ENCODE results near the gene CEBPZ.
"Not testable (repeated sequence)": the region's sequence is repeated elsewhere in the genome, so short reads cannot be mapped to it uniquely, and the experiment has no call there.

The CEBPZ gene

GRCh38 chr2:37223131-37223530 lies 8.3 kb downstream of the CEBPZ start:
- no peak for DNase-seq (ENCODE audit: low spot score)

DNA sequence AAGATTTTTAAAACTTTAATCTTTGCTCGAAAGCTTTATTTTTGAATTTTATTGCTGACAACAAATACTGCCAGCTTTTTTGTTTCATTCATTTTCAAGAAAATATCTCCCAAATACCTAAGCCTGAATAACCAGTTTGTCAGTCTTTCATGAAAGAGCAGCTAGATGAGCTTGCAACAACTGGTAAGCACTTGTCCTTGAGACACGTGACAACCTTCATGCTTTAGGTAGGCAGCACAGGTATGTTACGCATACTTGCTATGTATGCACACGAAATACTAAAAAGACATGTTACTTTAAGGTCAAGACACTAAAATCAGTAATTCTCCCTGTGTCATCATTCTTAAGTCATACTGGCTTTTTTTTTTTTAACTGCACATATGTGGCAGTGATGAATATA lies 12.3 kb downstream of the CEBPZ start:
- no peak for DNase-seq (ENCODE audit: low spot score)

DNA sequence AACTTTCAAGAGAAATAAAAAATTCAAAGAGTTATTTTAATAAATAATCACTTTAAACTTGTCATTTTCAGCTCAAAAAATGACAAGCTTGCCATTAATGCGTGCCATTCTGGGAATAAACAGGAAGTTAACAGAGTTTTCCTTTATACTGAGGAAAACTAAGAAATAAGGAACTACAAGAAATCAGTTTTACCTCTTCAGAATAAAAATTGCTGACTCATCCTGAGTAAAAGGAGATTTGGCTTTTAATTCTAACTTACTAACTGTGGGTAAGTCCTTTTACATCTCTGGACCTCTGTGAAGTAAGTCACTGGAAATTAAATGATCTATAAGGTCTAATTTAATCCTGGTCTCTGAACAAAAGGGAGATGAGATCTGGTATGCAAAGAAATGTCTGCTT lies 16.1 kb downstream of the CEBPZ start:
- no peak for DNase-seq (ENCODE audit: low spot score)

GRCh38 chr2:37211939-37212338 lies 19.5 kb downstream of the CEBPZ start:
- DNase-seq (ENCODE audit: low spot score): no peak

DNA sequence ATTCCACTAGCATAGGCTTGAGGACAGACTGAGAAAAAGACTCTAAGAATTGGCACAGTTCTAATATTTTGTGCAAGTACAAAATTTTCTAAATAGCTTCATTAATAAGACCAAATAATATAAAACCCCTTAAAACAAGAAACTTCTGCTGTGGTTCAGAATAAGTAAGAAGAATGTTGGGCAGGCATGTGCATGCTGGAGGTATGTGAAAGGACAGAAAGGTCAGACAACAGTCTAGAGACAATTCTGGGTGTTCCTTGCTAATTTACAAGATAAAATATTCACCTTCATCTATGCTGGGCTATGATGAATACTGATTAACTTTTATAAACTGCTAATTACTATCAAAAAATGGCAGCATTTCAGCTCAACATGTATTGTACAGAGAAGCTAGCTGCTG lies 20.2 kb downstream of the CEBPZ start:
- DNase-seq (ENCODE audit: low spot score): no peak

- not testable (repeated sequence) for DNase-seq (ENCODE audit: low spot score)
Observed at GRCh38 chr2:37206760-37207159, 24.6 kb downstream of the CEBPZ start.

DNA sequence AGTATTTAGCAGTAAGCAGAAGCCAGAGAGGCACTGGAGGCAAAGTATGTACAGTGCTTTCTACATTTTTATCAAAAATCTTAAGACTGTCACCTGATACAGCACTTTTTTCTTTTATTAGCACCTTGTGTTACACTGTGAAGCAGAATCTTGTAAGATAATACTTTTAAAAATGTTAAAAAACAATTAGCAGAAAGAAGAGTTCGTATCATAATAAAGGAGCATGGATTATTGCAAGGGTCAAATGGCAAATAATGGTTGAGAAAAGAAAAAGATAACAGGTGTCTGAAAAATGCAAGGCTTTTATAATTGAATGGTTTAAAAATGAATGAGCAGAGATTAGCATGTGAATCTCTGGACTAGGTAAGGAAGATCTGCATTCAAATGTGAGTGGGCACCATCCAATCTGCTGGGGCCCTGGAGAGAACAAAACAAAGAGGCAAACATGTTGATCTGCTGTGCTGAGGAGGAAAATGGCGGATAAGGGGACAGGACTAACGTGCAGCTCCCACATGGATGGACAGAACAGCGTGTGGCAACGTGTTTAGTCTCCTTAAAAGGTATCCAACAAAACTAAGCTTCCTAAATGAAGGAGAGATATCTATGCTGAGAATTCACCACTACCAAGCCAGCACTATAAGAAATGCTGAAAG lies 25.6 kb downstream of the CEBPZ start:
- no peak for DNase-seq (ENCODE audit: low spot score)

DNA sequence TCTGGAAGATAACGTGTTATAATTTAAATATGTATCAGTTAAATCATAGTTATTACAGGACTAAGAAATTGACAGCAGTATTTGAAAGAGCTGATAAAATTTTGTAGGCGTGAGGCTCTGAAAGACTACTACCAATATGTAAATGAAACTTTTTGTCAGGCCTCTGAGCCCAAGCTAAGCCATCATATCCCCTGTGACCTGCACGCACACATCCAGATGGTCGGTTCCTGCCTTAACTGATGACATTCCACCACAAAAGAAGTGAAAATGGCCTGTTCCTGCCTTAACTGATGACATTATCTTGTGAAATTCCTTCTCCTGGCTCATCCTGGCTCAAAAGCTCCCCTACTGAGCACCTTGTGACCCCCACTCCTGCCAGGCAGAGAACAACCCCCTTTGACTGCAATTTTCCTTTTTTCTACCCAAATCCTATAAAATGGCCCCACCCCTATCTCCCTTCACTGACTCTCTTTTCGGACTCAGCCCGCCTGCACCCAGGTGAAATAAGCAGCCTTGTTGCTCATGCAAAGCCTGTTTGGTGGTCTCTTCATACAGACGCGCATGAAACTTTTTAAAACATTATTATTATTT lies 26.2 kb downstream of the CEBPZ start:
- not testable (repeated sequence) for DNase-seq (ENCODE audit: low spot score)

- DNase-seq (ENCODE audit: low spot score): no peak
Observed at GRCh38 chr2:37203708-37204107, 27.7 kb downstream of the CEBPZ start.

DNA sequence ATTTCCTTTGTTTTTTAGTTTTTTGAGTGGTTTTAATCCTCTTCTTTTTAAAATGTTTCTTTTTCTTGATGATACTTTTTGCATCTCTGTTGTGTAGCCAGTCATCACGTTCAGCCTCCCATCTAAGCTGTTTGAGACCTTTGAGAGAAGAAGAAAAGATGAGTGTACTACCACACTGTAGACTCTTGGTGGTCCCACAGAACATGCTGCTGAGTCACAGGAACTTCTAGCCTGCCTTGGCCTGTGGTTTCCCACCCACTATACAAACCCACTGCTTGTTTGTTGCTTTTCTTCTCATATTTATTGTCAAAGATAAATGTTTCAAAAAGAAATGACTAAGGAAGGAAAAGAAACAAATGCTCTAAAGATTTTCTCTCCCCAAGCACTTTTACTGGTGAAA lies 29.6 kb downstream of the CEBPZ start:
- DNase-seq (ENCODE audit: low spot score): no peak

DNA sequence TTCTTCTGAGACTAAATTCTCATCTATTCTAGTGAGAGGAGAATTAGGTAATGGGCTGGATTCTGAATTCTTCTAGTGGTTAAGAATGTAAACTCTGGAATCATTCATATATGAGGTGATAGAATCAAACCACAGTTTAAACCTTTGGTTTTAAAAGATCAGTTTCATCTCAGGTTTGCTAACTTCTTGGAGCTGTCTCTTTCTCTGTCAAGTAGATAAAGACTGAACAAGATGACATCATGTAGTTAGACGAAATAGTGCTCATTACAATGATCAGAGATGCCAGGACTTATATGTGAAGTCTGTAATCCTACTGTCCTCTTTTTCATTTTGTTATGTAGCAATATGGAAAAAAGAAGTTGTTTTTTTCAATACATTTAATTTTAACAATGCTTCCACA lies 30.2 kb downstream of the CEBPZ start:
- DNase-seq (ENCODE audit: low spot score): no peak

DNA sequence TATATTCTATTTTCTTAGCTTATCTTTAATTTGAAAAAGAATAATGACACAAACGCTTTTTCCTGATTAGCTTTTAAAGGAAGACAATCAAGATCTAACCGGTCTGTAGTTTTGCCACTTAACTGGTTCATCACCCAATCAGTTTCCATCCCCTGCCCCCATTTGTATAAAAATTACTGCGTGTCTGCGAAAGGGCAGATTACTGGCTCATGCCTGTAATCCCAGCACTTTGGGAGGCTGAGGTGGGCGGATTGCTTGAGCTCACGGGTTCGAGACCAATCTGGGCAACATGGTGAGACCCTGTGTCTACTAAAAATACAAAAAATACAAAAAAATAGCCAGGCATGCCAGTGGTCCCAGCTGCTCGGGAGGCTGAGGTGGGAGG lies 32.7 kb downstream of the CEBPZ start:
- DNase-seq (ENCODE audit: low spot score): no peak

DNA sequence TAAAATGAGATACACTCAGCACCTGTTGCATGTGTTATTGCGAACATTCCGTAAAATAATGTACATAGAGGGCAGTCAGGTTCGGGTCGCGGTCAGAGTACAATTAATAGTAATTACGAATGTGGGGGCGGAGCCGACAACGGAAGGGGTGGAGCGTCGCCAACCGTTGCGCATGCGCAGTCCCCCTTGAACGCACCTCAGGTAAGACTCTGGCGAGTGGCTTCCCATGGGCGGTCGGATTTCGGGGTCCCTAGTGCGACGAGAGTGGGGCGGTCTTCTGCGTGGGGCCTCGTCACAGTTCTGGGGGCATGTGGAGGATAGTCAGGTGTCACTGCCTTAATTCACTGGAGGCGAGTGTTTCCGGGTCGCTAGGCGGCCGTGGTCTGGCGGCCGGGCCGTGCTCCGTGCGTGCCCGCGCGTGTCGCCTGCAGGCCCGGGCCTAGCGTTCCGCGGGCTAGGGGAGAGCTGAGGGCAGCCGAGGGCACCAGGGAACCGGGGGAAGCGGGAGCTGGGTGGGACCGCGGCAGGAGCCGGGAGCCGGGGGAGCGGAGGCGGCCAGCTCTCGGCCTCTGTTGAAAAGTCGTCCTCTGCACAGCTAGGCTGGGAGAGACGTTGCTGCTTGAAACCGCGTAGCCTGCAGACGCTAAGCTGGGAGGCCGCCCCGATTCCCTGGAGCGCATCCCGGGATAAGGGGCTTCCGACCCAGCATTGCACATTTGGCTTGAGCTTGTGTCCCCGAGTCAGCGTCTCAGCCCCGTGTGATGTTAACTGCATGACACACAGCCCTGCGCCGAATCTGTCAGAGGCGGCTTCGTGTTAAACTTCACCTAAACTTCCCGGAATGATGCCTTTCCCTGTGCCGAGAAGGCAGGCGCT lies 34.8 kb downstream of the CEBPZ start, which contains the start of gene CEBPZOS:
TSS of gene CEBPZOS (plus strand) at position 177 of the 876 bp plus-strand sequence. CDS start 3,209 bp downstream, outside the sequence.
- peak; percentile 83 for DNase-seq (ENCODE audit: low spot score)

DNA sequence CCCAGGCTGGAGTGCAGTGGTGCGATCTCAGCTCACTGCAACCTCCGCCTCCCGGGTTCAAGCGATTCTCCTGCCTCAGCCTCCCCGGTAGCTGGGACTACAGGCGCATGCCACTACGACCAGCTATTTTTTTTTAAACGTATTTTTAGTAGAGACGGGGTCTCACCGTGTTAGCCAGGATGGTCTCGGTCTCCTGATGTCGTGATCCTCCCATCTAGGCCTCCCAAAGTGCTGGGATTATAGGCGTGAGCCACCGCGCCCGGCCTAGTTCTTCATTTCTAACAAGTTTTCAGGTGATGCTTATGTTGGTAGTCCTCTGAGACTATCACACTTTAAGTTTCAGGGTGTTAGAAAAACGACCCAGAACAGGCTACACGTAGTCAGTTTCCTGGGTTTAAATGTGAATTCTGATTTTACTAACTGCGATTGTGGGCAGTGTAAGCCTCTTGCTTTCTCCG lies 35.5 kb downstream of the CEBPZ start:
- DNase-seq (ENCODE audit: low spot score): not testable (repeated sequence)

GRCh38 chr2:37192551-37192950 lies 38.8 kb downstream of the CEBPZ start:
- no peak for DNase-seq (ENCODE audit: low spot score)

GRCh38 chr2:37191747-37192146 lies 39.6 kb downstream of the CEBPZ start:
- DNase-seq (ENCODE audit: low spot score): no peak

GRCh38 chr2:37191253-37191652 lies 40.1 kb downstream of the CEBPZ start:
- DNase-seq (ENCODE audit: low spot score): no peak

DNA sequence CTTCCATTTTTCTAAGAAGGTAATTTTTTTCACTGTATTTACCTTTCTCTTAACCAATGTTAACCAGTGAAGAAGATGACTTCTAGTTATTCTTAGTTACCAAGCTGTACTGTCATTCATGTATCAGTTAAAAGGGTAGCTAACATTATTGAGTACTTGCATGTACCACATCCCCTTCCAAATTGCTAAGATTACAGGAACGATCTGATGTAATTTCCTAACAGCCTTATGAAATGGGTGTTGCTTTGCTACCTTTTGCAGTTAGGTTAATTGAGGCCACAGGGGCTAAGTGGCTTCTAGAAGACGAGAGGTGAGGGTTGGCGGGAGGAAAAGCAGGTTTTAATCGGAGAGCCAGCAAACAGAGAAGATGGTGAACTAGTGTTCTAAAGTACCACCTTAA lies 41.1 kb downstream of the CEBPZ start:
- DNase-seq (ENCODE audit: low spot score): no peak

GRCh38 chr2:37189452-37190153 lies 41.8 kb downstream of the CEBPZ start:
- no peak for DNase-seq (ENCODE audit: low spot score)

DNA sequence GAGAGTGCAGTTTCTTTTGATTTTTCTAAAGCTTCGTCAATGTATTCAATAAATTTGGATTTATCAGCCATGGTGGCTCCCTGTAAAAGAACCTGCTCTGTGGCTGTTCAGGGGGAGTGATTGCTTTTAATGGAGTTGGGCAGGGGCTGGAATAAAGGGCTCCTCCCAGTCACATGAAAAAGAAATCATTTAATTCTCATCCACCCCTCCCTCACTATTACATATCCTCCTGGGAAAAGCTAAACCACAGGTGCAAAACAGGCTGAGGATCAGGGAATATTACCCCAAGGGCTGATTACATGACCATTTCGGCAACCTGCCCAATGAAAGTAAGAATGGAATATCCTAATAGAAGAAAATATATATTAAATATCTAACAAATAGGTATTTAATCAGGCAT lies 42.8 kb downstream of the CEBPZ start, which contains the start of gene SULT6B1:
TSS of gene SULT6B1 (minus strand) at position 101 of the 400 bp plus-strand sequence. CDS start at position 71, 30 bp downstream.
- DNase-seq (ENCODE audit: low spot score): no peak

DNA sequence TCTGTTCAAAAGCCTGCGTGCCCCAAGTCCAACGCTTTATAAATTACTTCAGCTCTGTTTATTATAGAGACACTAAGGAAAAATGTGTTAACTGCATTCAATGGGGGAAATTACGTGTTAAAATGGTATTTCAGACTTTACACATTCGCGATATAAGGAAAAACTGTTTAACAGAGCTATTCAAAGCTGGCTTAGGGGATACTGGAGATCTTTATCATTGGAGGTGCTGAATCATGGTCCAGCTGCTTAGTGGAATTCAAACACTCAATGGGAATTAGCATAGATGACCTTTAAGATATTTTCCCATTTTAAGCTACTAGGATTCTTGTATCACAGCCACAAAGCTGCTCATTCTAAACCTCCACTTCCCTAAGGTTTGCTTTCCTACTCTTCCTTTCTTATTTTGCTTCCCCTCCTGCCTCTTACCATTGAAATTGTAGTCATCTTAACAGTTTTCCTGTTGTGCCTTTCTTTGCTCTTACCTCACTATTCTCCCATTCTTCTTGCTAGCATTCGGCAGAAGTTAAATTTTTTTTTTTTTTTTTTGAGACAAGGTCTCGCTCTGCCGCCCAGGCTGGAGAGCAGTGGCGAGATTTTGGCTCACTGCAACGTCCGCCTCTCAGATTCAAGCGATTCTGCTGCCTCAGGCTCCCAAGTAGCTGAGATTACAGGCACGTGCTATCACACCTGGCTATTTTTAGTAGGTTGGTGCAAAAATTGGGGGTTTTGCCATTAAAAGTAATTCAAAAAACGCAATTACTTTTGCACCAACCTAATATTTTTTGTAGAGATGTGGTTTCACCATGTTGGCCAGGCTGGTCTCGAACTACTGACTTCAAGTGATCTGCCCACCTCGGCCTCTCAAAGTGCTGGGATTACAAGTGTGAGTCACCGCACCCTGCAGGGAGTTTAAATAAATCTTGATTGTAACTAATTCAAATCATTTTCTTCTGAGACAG lies 49.4 kb downstream of the CEBPZ start:
- no peak for DNase-seq (ENCODE audit: low spot score)
